IPS-18c (cell line): Measurements from ENCODE around the gene DIP2C.

Experiments
- H3K4me3 ChIP-seq: 2 replicates; pipeline ENCODE4 v1.7.0; 2013; ENCODE audit warnings: low read depth, mild to moderate bottlenecking, low read length, moderate library complexity; ENCODE audit not compliant: insufficient read depth
- H3K9me3 ChIP-seq: one replicate; pipeline ENCODE4 v1.6.1; 2013; ENCODE audit warnings: mild to moderate bottlenecking, low read length, moderate library complexity; ENCODE audit not compliant: control insufficient read depth, insufficient read depth

The DIP2C gene

GRCh38 chr10:507355-507699 lies 182.1 kb downstream of the DIP2C start:
- H3K4me3 ChIP-seq, result no peak overlapping the region
- no peaks in the 10 kb centered on the region for H3K9me3 ChIP-seq

GRCh38 chr10:506451-507354 lies 182.8 kb downstream of the DIP2C start:
- Histone ChIP-seq H3K4me3 (no peak overlapping the region), H3K9me3 (no peaks in the 10 kb centered on the region)

DNA sequence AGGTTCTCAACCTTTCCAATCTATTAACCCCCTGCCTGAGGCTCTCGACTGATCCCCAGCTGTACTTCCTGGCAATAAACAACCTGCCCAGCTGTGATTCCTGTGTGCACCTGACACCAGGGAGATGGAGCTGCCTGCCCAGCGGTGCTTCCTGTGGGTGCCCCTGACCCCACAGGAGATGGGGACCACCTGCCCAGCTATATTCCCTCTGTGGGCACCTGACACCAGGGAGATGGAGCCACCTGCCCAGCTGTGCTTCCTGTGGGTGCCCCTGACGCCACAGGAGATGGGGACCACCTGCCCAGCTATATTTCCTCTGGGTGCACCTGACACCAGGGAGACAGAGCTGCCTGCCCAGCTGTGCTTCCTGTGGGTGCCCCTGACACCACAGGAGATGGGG lies 184.0 kb downstream of the DIP2C start:
- Histone ChIP-seq H3K9me3 (no peaks in the 10 kb centered on the region), H3K4me3 (no peak overlapping the region)

- H3K9me3 ChIP-seq, result no peaks in the 10 kb centered on the region
- no peak overlapping the region for H3K4me3 ChIP-seq
Measured at GRCh38 chr10:504806-505205, 184.7 kb downstream of the DIP2C start.

DNA sequence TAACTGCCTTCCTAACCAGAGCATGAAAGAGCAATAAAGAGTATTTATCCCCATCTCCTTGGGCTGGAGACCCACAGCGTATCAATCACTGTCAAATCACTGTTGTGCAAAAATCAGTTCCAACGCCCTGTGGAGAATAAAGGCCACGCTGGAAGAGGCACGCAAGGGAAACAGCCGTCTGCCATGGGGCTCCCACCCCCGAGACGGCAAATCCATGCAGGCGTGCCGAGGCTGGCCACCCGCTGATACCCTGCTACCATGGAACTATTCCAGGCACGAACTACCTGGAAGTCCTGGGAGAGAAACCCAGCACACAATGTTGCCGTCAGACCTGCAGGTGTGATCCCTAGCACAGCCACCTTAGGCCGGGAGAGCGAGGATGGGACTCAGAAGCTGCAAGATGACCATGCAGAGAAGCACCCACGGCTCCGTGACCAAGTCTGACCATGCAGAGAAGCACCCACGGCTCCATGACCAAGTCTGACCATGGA lies 185.3 kb downstream of the DIP2C start:
- Histone ChIP-seq H3K9me3 (no peaks in the 10 kb centered on the region), H3K4me3 (no peak overlapping the region)

DNA sequence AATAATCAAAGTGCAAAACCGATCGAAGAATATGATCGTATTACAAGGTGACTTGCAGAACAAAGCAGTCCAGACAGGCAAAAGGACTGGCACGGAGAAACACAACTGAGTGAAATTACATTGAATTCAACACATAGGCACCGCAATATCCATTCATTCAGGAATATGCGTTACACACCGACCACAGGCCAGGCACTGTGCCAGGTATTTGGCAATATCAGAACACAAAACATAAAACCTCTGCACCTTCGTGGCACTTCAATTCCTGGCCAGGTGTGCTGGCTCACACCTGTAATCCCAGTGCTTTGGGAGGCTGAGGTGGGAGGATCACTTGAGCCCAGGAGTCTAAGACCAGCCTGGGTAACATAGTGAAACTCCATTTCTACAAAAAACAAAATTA lies 187.9 kb downstream of the DIP2C start:
- no peaks in the 10 kb centered on the region for H3K9me3 ChIP-seq

DNA sequence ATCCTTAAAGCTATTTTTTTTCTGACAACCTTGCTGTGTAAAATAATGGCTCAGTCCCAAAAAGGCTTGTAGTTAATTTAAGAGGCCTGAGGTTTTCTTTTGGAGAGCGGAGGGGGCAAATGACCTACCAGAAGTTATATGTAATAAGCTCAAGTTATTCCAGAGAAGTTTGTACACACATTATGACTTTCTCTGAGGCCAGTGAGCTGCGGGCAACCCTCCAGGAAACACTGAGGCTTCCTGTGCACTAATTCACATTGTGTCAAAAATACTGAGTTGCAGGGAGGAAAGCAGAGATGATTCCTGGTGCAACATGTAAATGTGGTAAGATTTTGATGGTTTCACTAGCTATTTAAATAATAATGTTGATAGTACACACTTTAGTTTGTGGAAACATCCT lies 188.6 kb downstream of the DIP2C start:
- Histone ChIP-seq H3K4me3 (no peak overlapping the region), H3K9me3 (no peaks in the 10 kb centered on the region)

More for the DNA sequence above, 187.9 kb downstream of the DIP2C start:
- no peak overlapping the region for H3K4me3 ChIP-seq

- Histone ChIP-seq H3K9me3 (no peaks in the 10 kb centered on the region), H3K4me3 (no peak overlapping the region)
Measured at GRCh38 chr10:499991-500390, 189.5 kb downstream of the DIP2C start.

DNA sequence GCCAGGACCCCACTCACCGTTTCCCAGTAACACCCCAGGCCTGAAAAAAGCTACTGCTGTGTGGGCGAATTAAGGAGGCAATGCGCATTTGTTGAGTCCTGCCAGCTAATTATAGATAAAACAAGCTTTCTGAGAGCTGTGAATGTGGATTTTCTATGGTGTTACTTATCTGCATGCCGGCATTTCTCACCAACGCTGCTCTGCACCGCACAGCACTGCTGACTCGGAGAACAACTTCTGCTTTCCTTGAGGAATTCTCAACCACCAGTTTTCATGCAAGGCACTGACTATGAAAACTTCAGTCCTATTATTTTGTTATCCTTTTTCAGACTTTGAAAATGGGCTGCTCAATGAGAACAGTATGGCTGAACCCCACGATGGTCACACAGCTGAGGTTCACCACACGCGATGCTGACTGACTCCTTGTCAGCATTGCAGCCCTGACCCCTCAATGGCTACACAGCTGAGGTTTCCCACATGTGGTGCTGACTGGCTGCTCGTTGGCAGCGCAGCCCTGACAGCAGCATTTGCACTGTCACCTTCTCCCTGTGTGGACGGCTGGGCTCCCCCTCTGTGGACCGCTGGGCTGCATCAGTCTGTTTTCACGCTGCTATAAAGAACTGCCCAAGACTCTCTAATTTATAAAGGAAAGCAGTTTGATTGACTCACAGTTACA lies 190.6 kb downstream of the DIP2C start:
- Histone ChIP-seq H3K9me3 (no peaks in the 10 kb centered on the region), H3K4me3 (no peak overlapping the region)

GRCh38 chr10:497898-498451 lies 191.5 kb downstream of the DIP2C start:
- no peaks in the 10 kb centered on the region for H3K9me3 ChIP-seq
- H3K4me3 ChIP-seq, result no peak overlapping the region

GRCh38 chr10:497289-497688 lies 192.2 kb downstream of the DIP2C start:
- Histone ChIP-seq H3K9me3 (no peaks in the 10 kb centered on the region), H3K4me3 (no peak overlapping the region)

GRCh38 chr10:494556-494955 lies 194.9 kb downstream of the DIP2C start:
- Histone ChIP-seq H3K9me3 (no peaks in the 10 kb centered on the region), H3K4me3 (no peak overlapping the region)

DNA sequence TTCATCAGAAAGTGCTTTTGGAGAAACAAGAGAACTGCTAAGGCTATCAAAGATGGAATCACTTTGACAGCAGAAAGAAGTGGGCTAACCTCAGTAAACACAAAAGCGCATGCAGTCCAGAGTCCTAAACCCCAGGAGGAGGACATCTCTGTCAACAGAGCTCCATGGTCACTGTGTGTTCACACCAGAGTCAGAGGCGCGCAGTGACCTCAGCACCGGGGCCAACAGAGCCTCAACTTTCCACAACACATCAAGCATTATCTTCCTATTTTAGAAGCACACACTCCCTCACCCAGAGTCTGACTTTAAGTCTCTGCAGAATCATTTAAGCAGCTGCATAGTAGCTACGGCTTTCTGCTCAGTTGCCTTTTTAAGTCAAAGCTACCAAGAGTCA lies 195.3 kb downstream of the DIP2C start:
- Histone ChIP-seq H3K9me3 (no peaks in the 10 kb centered on the region), H3K4me3 (no peak overlapping the region)

GRCh38 chr10:493391-494148 lies 195.9 kb downstream of the DIP2C start:
- H3K4me3 ChIP-seq, result no peak overlapping the region

DNA sequence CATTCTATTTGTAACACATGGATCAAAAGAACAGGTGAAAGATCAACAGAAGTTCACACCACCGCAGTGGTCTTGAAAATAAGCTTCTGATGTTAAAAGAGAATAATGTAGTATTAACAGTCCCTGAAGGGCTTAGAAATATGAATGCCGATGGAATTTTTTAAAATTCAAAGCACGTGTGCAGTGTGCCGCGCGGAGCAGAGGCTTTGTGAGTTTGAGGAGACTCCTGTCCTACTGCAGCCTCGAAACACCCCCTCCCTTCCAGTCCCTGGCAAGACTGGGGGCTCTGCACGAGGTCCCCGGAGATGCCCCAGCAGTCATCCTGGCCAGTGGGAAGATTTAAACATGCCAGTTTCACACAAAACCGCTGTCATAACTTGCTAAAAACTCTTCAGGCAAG lies 196.6 kb downstream of the DIP2C start:
- H3K4me3 ChIP-seq, result no peak overlapping the region

More at GRCh38 chr10:493391-494148, 195.9 kb downstream of the DIP2C start:
- H3K9me3 ChIP-seq, result no peaks in the 10 kb centered on the region

DNA sequence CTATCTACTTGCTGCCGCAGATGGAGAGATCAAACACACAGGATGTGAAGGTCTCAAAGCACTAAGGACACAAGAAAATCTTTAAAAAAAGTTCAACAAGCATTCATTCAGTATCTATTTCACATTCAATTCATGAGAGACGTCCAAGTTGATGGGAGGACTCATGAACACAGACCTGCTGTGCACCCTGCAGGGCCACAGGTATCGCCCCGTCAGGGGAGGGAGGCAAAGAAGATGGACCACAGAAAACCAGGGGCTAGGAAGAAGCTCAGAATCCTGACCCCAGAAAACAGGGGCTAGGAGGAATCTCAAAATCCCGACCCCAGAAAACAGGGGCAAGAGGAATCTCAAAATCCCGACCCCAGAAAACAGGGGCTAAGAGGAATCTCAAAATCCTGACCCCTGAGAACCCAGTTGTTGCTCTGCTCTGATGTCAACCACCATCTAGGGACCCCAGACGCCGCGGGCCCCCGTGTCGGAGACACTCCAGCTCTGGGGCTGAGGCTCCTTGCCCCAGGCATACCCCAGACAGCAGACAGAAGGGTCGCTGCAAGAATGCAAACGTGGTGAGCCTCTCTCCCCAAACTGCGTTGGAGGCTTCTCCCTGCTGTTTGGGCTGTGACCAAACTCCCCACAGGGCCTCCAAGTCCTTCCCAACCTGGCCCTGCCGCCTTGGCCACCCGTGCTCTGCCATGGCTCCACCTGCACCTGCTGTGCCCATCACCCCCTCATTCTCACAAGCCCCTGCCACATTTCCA lies 197.6 kb downstream of the DIP2C start:
- no peak overlapping the region for H3K4me3 ChIP-seq
- H3K9me3 ChIP-seq, result no peaks in the 10 kb centered on the region

More for the DNA sequence above, 196.6 kb downstream of the DIP2C start:
- no peaks in the 10 kb centered on the region for H3K9me3 ChIP-seq
